C4-2B (cell line): Measurements from ENCODE around the gene EVI5L.
A peak's percentile ranks its signal among the peaks of the same experiment; 100 is the strongest.

Experiments
- H3K27ac ChIP-seq: fragments of 450-650 bp; 2 replicates; pipeline ENCODE4 v1.5.1; 2017
- ZFX ChIP-seq: fragments of 450-650 bp; IDR thresholded peaks from 2 replicates; pipeline ENCODE4 v1.6.1; 2017
- TF ChIP-seq, protein P1 (sequence below): fragments of 450-650 bp; conservative IDR thresholded peaks from 2 replicates; pipeline ENCODE4 v1.5.1; 2017; ENCODE audit warnings: mild to moderate bottlenecking

Gene EVI5L

DNA sequence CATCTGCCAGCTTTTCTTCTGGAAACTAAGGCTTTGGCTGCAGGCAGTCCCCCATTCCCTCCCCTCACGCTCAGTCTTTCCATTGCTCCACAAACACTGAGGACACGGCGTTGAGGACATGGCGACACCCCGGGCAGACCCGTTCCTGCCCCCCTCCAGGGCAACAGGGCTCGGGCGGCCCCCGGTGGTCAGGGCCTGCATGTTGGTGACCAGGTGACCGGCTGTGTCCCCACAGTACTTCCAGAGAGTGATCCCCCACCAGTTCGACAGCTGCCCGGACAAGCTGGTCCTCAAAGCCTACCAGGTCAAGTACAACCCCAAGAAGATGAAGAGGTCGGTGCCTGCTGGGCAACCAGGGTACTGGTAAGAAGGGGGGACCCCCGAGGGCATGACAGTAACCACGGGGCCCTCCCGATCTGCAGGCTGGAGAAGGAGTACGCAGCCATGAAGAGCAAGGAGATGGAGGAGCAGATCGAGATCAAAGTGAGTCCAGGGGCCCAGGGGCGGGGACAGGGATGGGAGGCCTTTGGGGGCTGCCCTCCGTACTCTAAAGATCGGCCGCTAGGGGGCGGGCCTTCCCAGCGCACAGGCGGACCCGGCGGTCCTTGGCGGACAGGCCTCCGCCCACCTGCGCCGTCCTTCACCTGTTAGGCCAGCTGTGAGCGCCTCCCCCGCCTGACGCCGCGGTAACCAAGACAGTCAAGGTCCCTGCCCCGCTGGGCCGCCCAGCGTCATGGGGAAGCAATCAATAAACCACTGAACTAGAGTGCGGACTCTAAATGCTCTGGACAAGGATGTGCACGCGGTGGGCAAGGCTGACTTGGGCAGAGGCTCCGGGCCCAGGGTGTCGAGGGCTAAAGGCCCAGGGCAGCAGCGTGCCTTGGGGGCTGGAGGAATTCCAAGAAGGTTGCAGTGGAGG is 23.1 kb downstream of the EVI5L start:
- no peak overlapping the region for H3K27ac ChIP-seq

DNA sequence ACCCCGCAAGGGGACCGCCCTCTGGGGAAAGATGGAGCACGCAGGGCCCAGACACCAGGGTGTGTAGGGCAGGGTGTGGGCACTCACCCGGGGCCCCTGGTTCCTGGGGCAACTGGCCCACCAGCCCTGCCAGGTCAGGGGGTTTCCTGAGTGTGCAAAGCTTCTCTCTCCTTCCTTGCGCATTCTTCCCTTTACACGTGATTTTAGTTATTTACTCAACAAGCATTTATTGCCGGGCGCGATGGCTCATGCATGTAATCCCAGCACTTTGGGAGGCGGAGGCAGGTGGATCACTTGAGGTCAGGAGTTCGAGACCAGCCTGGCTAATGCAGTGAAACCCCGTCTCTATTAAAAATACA is 23.7 kb downstream of the EVI5L start:
- no peak for TF ChIP-seq ZFX
- TF ChIP-seq, protein P1, sequence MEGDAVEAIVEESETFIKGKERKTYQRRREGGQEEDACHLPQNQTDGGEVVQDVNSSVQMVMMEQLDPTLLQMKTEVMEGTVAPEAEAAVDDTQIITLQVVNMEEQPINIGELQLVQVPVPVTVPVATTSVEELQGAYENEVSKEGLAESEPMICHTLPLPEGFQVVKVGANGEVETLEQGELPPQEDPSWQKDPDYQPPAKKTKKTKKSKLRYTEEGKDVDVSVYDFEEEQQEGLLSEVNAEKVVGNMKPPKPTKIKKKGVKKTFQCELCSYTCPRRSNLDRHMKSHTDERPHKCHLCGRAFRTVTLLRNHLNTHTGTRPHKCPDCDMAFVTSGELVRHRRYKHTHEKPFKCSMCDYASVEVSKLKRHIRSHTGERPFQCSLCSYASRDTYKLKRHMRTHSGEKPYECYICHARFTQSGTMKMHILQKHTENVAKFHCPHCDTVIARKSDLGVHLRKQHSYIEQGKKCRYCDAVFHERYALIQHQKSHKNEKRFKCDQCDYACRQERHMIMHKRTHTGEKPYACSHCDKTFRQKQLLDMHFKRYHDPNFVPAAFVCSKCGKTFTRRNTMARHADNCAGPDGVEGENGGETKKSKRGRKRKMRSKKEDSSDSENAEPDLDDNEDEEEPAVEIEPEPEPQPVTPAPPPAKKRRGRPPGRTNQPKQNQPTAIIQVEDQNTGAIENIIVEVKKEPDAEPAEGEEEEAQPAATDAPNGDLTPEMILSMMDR: no peak
- H3K27ac ChIP-seq: no peak overlapping the region

More for the DNA sequence above, 23.1 kb downstream of the EVI5L start:
- TF ChIP-seq, protein P1: peak; percentile 97
- TF ChIP-seq ZFX: no peak

DNA sequence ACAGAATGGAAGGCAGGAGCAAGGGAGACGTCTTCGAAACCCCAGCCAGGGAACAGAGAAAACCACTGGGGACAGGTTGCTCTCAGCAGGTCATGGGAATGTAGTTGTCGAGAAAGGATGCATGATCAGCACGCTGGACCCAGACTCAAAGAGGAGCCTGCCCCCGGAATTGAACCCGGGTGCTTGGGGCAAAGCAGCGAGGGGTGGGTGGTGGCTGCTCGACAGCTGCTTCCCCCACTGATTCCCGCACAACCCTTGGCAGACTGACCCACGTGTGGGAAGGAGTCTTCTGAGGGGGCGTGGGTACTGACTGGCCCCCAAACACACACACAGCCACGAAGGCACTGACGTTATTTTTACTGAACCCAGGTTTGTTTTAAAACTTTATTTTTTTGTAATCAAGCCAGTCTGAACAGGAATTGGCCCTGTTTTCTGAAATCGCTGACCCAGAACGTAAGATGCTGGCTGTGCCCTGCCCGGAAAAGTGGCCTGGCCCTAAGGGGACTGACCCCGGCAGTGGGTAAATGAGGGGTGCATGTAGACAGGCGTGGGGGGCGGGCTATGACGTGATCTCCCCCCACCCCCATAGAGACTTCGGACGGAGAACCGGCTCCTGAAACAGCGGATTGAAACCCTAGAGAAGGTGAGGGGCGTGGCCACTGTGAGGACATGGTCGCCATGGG is 25.5 kb downstream of the EVI5L start:
- H3K27ac ChIP-seq: no peak overlapping the region
- TF ChIP-seq, protein P1: no peak
- TF ChIP-seq ZFX: no peak

DNA sequence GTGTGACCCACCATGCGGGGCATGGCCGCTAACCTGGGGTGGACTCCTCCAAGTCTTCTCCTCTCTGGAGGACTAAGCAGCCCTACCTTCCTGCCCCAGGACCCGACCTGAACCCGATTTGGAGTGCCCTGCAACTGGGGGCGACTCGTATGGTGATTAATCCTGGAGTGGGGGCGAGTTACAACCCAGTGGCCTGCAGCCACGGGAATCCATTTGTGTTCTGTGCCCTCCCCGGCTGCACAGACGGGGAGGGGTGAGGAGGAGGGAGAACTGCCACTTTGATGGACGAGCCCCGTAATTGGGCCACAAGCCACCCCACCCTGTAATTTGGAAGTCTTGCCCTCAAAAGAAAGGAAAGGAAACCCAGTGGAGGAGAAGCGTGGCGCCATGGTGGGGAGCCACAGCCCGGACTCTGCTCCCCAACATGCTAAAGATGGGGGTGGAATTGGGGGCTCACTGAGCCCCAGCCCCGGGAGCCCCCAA is 26.1 kb downstream of the EVI5L start:
- no peak overlapping the region for H3K27ac ChIP-seq
- TF ChIP-seq, protein P1: no peak

DNA sequence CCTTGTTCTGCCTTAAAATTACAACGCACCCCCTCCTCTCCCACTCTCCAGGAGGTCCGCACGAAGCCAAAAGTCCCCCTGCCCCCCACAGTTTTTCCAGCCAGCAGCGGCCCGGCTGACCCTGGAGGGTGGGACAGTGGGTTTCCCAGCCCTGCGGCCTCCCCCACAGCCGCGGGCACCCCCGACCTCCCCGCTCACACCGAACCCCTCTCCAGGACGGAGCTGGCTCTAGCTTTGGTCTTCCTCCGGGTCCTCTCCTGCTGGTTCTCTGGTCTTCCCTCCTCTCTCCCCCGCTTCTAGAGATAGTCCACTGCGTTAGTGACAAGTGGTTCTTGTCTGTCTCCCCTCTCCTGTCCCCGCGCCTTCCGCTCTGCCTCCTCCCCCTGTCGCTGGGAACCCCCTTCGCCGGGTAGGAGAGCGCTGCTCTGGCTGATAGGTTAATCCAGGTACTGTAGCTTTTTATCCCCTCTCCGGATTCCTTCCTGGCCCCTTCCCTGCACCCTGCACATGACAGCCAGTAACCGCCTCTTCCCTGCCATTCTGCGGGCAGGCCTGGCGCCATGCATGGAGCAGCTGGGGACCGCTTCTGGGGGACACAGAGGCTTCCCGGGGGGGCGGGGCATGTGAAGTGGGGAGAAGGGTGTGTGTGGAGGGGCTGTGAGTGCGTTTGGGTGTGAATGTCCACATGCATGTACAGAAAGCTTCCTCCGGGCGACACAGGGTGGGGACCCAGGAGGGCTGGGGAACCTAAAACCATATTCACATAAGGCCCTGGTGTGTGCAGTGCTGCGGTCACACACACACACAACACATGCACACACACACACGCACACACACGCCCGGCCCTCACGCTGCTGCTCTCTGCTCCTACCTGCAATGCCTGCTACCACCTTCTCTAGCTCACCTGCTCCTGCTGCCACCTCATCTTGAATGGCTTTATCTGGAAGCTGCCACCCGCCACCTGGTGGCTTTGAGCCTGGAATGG is 27.0 kb downstream of the EVI5L start:
- no peak overlapping the region for H3K27ac ChIP-seq
- TF ChIP-seq ZFX: no peak
- TF ChIP-seq, protein P1: no peak

DNA sequence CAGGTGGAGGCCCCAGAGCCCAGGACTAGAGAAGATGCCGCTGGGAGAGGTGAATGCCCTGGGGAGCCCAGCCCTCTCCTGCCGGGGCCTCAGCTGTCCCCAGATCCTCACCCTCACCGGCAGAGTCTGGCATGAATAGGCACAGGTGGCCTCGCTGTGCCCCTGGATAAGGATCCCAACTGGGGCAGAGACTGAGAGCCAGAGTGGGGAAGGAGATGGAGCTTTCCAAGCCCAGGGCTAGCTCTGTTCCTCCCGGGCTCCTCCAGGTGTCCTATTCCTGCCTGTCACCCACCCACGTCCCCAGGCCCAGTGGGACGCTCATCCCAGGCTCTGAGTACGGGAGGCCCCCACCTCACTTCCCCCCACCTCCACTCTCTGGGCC is 27.7 kb downstream of the EVI5L start:
- TF ChIP-seq ZFX: no peak
- TF ChIP-seq, protein P1: no peak
- H3K27ac ChIP-seq: no peak overlapping the region
